Trophoblast cell (in vitro differentiated cells and primary cell): ENCODE measurements around the gene TEX14.
"Not testable (repeated sequence)": the region's sequence is repeated elsewhere in the genome, so short reads cannot be mapped to it uniquely, and the experiment has no call there.

Source experiments
- DNase-seq, 2 donors: peaks; one replicate each; pipeline ENCODE4 v3.0.0-alpha.2; 2016
- H2AFZ ChIP-seq: 2 replicates; pipeline ENCODE4 v1.6.1; 2013; ENCODE audit warnings: low read length, moderate library complexity, mild to moderate bottlenecking; ENCODE audit not compliant: insufficient read depth, poor library complexity
- H2AK5ac ChIP-seq: 2 replicates; pipeline ENCODE4 v1.6.1; 2013; ENCODE audit warnings: mild to moderate bottlenecking, low read length
- H2BK120ac ChIP-seq: 2 replicates; pipeline ENCODE4 v1.6.1; 2013; ENCODE audit warnings: low read length, mild to moderate bottlenecking, moderate library complexity; ENCODE audit not compliant: insufficient read depth, poor library complexity
- H2BK12ac ChIP-seq: 2 replicates; pipeline ENCODE4 v1.6.1; 2013; ENCODE audit warnings: mild to moderate bottlenecking, low read length, moderate library complexity
- H2BK5ac ChIP-seq: 2 replicates; pipeline ENCODE4 v1.6.1; 2013; ENCODE audit warnings: low read length, low read depth, moderate library complexity, mild to moderate bottlenecking; ENCODE audit not compliant: poor library complexity
- H3K14ac ChIP-seq: 2 replicates; pipeline ENCODE4 v1.6.1; 2013; ENCODE audit warnings: mild to moderate bottlenecking, low read length
- H3K18ac ChIP-seq: 2 replicates; pipeline ENCODE4 v1.6.1; 2013; ENCODE audit warnings: mild to moderate bottlenecking, low read length
- H3K23ac ChIP-seq: 2 replicates; pipeline ENCODE4 v1.6.1; 2013; ENCODE audit warnings: low read length
- H3K27ac ChIP-seq: 2 replicates; pipeline ENCODE4 v1.5.1; 2013; ENCODE audit warnings: low read depth, mild to moderate bottlenecking, inconsistent platforms, low read length, moderate library complexity
- H3K27me3 ChIP-seq: 2 replicates; pipeline ENCODE4 v1.6.1; 2013; ENCODE audit warnings: inconsistent platforms, mild to moderate bottlenecking, low read length, moderate library complexity; ENCODE audit not compliant: insufficient read depth
- H3K36me3 ChIP-seq, 2 experiments: 1 replicate in 1 of 2; 2 replicates in 1 of 2; pipeline ENCODE4 v1.6.1; 2013; ENCODE audit warnings: low read length in 2 of 2, mild to moderate bottlenecking in 2 of 2, moderate library complexity in 1 of 2; ENCODE audit not compliant: insufficient read depth in 2 of 2, control insufficient read depth in 1 of 2
- H3K4ac ChIP-seq: 2 replicates; pipeline ENCODE4 v1.6.1; 2013; ENCODE audit warnings: low read depth, mild to moderate bottlenecking, low read length, moderate library complexity
- H3K4me1 ChIP-seq, 2 experiments: 1 replicate in 1 of 2; 2 replicates in 1 of 2; pipeline ENCODE4 v1.6.1; 2013; ENCODE audit warnings: low read length in 2 of 2, mild to moderate bottlenecking in 2 of 2, moderate library complexity in 1 of 2; ENCODE audit not compliant: insufficient read depth in 2 of 2, control insufficient read depth in 1 of 2
- H3K4me2 ChIP-seq: 2 replicates; pipeline ENCODE4 v1.6.1; 2013; ENCODE audit warnings: inconsistent platforms, mild to moderate bottlenecking, low read length, moderate library complexity
- H3K4me3 ChIP-seq: 2 replicates; pipeline ENCODE4 v1.5.1; 2013; ENCODE audit warnings: mild to moderate bottlenecking, low read depth, low read length, inconsistent platforms
- H3K79me1 ChIP-seq: one replicate; pipeline ENCODE4 v1.6.1; 2013; ENCODE audit warnings: low read length
- H3K79me2 ChIP-seq: 2 replicates; pipeline ENCODE4 v1.6.1; 2013; ENCODE audit warnings: low read length, mild to moderate bottlenecking; ENCODE audit not compliant: control insufficient read depth, insufficient read depth, poor library complexity
- H3K9ac ChIP-seq: 2 replicates; pipeline ENCODE4 v1.6.1; 2013; ENCODE audit warnings: mild to moderate bottlenecking, low read length
- H3K9me3 ChIP-seq: 2 replicates; pipeline ENCODE4 v1.6.1; 2013; ENCODE audit warnings: low read depth, mild to moderate bottlenecking, control low read depth, inconsistent platforms, low read length; ENCODE audit not compliant: insufficient read depth
- H4K12ac ChIP-seq: 2 replicates; pipeline ENCODE4 v1.6.1; 2013; ENCODE audit warnings: low read depth, mild to moderate bottlenecking, low read length, moderate library complexity
- H4K8ac ChIP-seq: 2 replicates; pipeline ENCODE4 v1.6.1; 2013; ENCODE audit warnings: low read depth, mild to moderate bottlenecking, low read length, moderate library complexity
- H4K91ac ChIP-seq: one replicate; pipeline ENCODE4 v1.6.1; 2013; ENCODE audit warnings: low read depth, mild to moderate bottlenecking, low read length, moderate library complexity
- WGBS: extraction: QIAGEN DNeasy Blood & Tissue Kit; methylation state at CpG from one replicate; pipeline ENCODE4 v1.1.7; 2013; ENCODE audit warnings: missing lambda C conversion rate; ENCODE audit not compliant: insufficient read length, insufficient coverage; ENCODE audit errors: extremely low coverage; 5-methylcytosine and 5-hydroxymethylcytosine counted together

TEX14 gene

DNA sequence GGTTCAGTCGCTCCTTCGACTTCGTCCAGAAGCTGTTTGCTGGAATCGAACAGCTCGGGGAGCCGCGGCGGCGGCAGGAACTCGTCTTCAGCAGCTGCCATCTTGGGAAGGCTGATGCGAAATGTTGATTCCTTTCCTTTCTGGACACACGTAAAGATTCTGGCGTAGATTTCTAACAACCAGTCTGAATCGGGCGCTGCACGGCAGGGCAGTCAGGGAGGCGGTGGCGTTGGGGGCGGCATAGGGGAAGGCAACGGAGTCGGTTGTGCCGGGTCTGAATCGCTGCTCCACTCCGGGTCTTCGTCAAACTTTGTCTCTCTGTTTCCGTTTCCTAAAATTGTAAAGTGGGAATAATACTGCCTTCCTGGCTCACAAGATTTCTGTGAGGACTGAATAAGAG, 30.3 kb downstream of the TEX14 start:
- H3K4me1 ChIP-seq = peaks cover 0 to 2% of the 10 kb centered on the region in 2 experiments
- peaks cover 2% of the 10 kb centered on the region for H3K9me3 ChIP-seq
- H3K4me3 ChIP-seq = no peak overlapping the region
- H3K27ac ChIP-seq = no peak overlapping the region
- DNase-seq = no peak
- no peak overlapping the region for H2AK5ac ChIP-seq
- no peak overlapping the region for H3K23ac ChIP-seq
- no peak overlapping the region for H3K9ac ChIP-seq
- no peak overlapping the region for H2AFZ ChIP-seq
- no peaks in the 10 kb centered on the region for H3K27me3 ChIP-seq
- H3K36me3 ChIP-seq = no peaks in the 10 kb centered on the region
- no peak overlapping the region for H2BK5ac ChIP-seq
- H3K4ac ChIP-seq = no peak overlapping the region
- no peak overlapping the region for H3K18ac ChIP-seq
- no peak overlapping the region for H3K4me2 ChIP-seq
- peaks cover 2% of the 10 kb centered on the region for H3K79me2 ChIP-seq
- no peak overlapping the region for H4K12ac ChIP-seq
- no peak overlapping the region for H4K91ac ChIP-seq
- H4K8ac ChIP-seq = no peak overlapping the region
- H3K14ac ChIP-seq = no peak overlapping the region
- WGBS = no CpG with 5 or more reads among the region's 26 CpGs
- no peak overlapping the region for H2BK12ac ChIP-seq
- H2BK120ac ChIP-seq = no peak overlapping the region
- peaks cover 3% of the 10 kb centered on the region for H3K79me1 ChIP-seq

DNA sequence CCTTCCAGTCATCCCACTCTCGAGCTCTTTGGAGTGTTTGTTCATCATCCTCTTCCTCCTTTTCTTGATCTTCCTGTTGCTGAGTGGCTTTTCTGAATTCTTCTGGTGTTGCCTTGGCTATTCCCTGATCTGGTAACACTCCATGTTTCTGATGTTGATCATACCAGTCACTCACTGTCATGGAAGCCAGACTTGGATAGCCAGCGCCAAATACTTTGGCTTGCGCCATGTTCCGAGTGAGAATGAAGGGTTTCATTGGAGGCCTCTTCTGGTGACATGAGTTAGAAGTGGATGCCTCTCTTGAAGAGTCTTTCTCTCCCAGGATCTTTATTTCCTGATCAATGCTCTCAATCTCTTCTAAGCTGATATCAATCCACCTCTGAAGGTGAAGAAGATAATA, 31.2 kb downstream of the TEX14 start:
- Histone ChIP-seq H2AK5ac (no peak overlapping the region), H3K4me1 (peaks cover 0 to 2% of the 10 kb centered on the region in 2 experiments), H3K27ac (no peak overlapping the region), H3K9me3 (peaks cover 2% of the 10 kb centered on the region), H2BK120ac (no peak overlapping the region), H3K79me2 (peaks cover 2% of the 10 kb centered on the region), H2BK5ac (no peak overlapping the region), H3K4me2 (no peak overlapping the region), H3K79me1 (peaks cover 3% of the 10 kb centered on the region), H3K9ac (no peak overlapping the region), H3K27me3 (no peaks in the 10 kb centered on the region), H4K91ac (no peak overlapping the region), H3K14ac (no peak overlapping the region), H2AFZ (no peak overlapping the region), H3K18ac (no peak overlapping the region), H3K36me3 (no peaks in the 10 kb centered on the region), H3K23ac (no peak overlapping the region), H4K12ac (no peak overlapping the region), H3K4me3 (no peak overlapping the region), H4K8ac (no peak overlapping the region), H2BK12ac (no peak overlapping the region), H3K4ac (no peak overlapping the region)
- WGBS = no CpG with 5 or more reads among the region's 4 CpGs
- DNase-seq = peak; percentile 52 to 82

DNA sequence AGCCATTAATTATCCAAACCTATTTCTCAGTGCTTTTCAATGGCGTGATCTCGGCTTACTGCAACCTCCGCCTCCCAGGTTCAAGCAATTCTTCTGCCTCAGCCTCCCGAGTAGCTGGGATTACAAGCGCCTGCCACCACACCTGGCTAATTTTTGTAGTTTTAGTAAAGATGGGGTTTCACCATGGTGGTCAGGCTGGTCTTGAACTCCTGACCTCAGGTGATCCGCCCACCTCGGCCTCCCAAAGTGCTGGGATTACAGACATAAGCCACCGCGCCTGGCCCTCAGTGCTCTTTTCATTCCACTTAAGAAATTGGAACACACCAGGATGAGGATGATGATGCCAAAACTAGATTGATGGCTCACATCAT, 32.1 kb downstream of the TEX14 start:
- not testable (repeated sequence) for H3K9me3 ChIP-seq, H3K36me3 ChIP-seq, H4K8ac ChIP-seq, H3K27me3 ChIP-seq, H2BK5ac ChIP-seq, DNase-seq, H3K27ac ChIP-seq, H2AK5ac ChIP-seq, H3K4me1 ChIP-seq, H4K12ac ChIP-seq, H2BK120ac ChIP-seq, H4K91ac ChIP-seq, H3K23ac ChIP-seq, H3K4me3 ChIP-seq, H3K4ac ChIP-seq, H3K14ac ChIP-seq, H3K18ac ChIP-seq, H3K79me1 ChIP-seq, H2AFZ ChIP-seq, H2BK12ac ChIP-seq, H3K9ac ChIP-seq, H3K79me2 ChIP-seq
- WGBS = no CpG with 5 or more reads among the region's 9 CpGs
- H3K4me2 ChIP-seq = peak overlapping the region; percentile 50

DNA sequence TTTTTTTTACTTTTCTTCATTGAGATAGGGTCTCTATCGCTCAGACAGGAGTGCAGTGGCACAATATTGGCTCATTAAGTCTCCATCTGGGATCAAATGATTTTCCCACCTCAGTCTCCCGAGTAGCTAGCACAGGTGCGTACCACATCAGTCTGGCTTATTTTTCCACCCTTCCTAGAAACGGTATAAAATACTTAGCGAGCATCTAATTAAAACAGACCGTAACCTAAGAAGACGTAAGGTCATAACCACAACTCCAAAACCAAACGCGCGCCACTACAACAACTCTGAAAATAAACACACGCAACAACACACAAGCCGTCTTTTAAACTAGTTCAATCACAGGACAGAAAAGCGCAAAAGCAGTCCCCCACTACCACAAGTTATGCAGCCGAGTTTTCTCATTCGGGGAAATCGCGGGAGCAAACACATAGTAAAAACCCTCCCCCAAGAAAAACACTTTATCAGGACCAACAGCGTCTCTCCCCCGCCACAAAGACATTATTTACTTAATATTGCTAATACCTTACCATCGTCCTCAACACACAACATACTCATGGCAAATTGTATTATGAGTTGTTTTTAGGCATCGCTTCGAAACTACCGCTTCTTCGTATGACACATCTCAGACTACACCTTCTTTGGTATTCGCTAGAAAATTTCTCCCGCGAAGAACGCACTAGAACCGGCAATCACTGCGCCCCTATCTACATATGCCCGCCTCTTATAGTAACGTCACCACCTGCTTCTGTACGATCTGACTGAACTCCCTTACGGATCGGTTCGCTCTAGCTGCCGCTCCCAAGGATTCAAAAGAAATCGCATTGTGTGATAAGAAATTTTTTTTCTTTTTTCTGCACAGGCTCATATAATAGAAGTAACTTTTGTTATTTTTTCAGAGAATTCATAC, 32.8 kb downstream of the TEX14 start:
- peak overlapping the region; percentile 87 for H3K14ac ChIP-seq
- peak overlapping the region; percentile 50 for H3K4me2 ChIP-seq
- H3K79me2 ChIP-seq = peaks cover 2% of the 10 kb centered on the region
- H2BK120ac ChIP-seq = peak overlapping the region; percentile 91
- H3K23ac ChIP-seq = no peak overlapping the region
- H3K27me3 ChIP-seq = no peaks in the 10 kb centered on the region
- H3K4me1 ChIP-seq = no peaks in the 10 kb centered on the region
- H2BK5ac ChIP-seq = peak overlapping the region; percentile 100
- H4K12ac ChIP-seq = peak overlapping the region; percentile 67
- H3K4me3 ChIP-seq = no peak overlapping the region
- no peak overlapping the region for H3K18ac ChIP-seq
- peak overlapping the region; percentile 37 for H4K8ac ChIP-seq
- H3K9ac ChIP-seq = no peak overlapping the region
- no peak overlapping the region for H2AFZ ChIP-seq
- DNase-seq = peak; percentile 97
- peak overlapping the region; percentile 56 for H4K91ac ChIP-seq
- WGBS = no CpG with 5 or more reads among the region's 38 CpGs
- H2AK5ac ChIP-seq = no peak overlapping the region
- peaks cover 3% of the 10 kb centered on the region for H3K79me1 ChIP-seq
- H3K4ac ChIP-seq = peak overlapping the region; percentile 59
- no peak overlapping the region for H3K27ac ChIP-seq
- peaks cover 2% of the 10 kb centered on the region for H3K9me3 ChIP-seq
- H2BK12ac ChIP-seq = no peak overlapping the region
- H3K36me3 ChIP-seq = no peaks in the 10 kb centered on the region
